GM19452 (cell line): ENCODE data around the gene FSTL4.

Experiments
- ATAC-seq: cut with Tn5 transposase; IDR thresholded peaks from one replicate; pipeline ENCODE4 v1.9.1; 2021; ENCODE audit not compliant: unreplicated experiment

The FSTL4 gene

GRCh38 chr5:133354323-133355185 lies 257.8 kb downstream of the FSTL4 start:
- ATAC-seq = no peak

GRCh38 chr5:133353741-133354140 lies 258.6 kb downstream of the FSTL4 start:
- ATAC-seq = no peak

GRCh38 chr5:133348406-133348805 lies 263.9 kb downstream of the FSTL4 start:
- no peak for ATAC-seq

- ATAC-seq = no peak
Observed at GRCh38 chr5:133347039-133347438, 265.3 kb downstream of the FSTL4 start.

- no peak for ATAC-seq
Observed at GRCh38 chr5:133344266-133344665, 268.1 kb downstream of the FSTL4 start.

- no peak for ATAC-seq
Observed at GRCh38 chr5:133343196-133343595, 269.1 kb downstream of the FSTL4 start.

GRCh38 chr5:133341915-133342710 lies 270.2 kb downstream of the FSTL4 start:
- no peak for ATAC-seq

- ATAC-seq = no peak
Observed at GRCh38 chr5:133341296-133341695, 271.0 kb downstream of the FSTL4 start.

GRCh38 chr5:133340822-133341221 lies 271.5 kb downstream of the FSTL4 start:
- ATAC-seq = no peak

GRCh38 chr5:133340002-133340755 lies 272.2 kb downstream of the FSTL4 start:
- no peak for ATAC-seq

- ATAC-seq = no peak
Observed at GRCh38 chr5:133338504-133339355, 273.6 kb downstream of the FSTL4 start.

- no peak for ATAC-seq
Observed at GRCh38 chr5:133337795-133338445, 274.4 kb downstream of the FSTL4 start.

GRCh38 chr5:133336969-133337410 lies 275.4 kb downstream of the FSTL4 start:
- ATAC-seq = no peak

GRCh38 chr5:133336121-133336968 lies 276.0 kb downstream of the FSTL4 start:
- no peak for ATAC-seq

GRCh38 chr5:133334796-133335639 lies 277.3 kb downstream of the FSTL4 start:
- no peak for ATAC-seq

- ATAC-seq = no peak
Observed at GRCh38 chr5:133333326-133334150, 278.8 kb downstream of the FSTL4 start.

GRCh38 chr5:133332439-133333024 lies 279.8 kb downstream of the FSTL4 start:
- no peak for ATAC-seq
